Embryonic facial prominence (tissue), 1 donor: Measurements from ENCODE around the gene CADPS.

Source experiments
- DNase-seq: peaks from one replicate; pipeline ENCODE4 v3.0.0-alpha.2; 2016; ENCODE audit errors: extremely low spot score

Gene CADPS

GRCh38 chr3:62559831-62560445 lies 315.3 kb downstream of the CADPS start:
- no peak for DNase-seq

- no peak for DNase-seq
Observed at GRCh38 chr3:62558549-62559112, 316.6 kb downstream of the CADPS start.

- DNase-seq = no peak
Observed at GRCh38 chr3:62557983-62558382, 317.2 kb downstream of the CADPS start.

- no peak for DNase-seq
Observed at GRCh38 chr3:62557450-62557849, 317.8 kb downstream of the CADPS start.

GRCh38 chr3:62556121-62556815 lies 318.9 kb downstream of the CADPS start:
- no peak for DNase-seq

GRCh38 chr3:62554264-62554799 lies 320.9 kb downstream of the CADPS start:
- DNase-seq = no peak

- no peak for DNase-seq
Observed at GRCh38 chr3:62553811-62554210, 321.4 kb downstream of the CADPS start.

- DNase-seq = no peak
Observed at GRCh38 chr3:62551556-62551955, 323.7 kb downstream of the CADPS start.

- DNase-seq = no peak
Observed at GRCh38 chr3:62550439-62550838, 324.8 kb downstream of the CADPS start.

- no peak for DNase-seq
Observed at GRCh38 chr3:62548528-62549205, 326.5 kb downstream of the CADPS start.

- no peak for DNase-seq
Observed at GRCh38 chr3:62546266-62546665, 328.9 kb downstream of the CADPS start.

- no peak for DNase-seq
Observed at GRCh38 chr3:62542185-62542584, 333.0 kb downstream of the CADPS start.

- no peak for DNase-seq
Observed at GRCh38 chr3:62539762-62540161, 335.5 kb downstream of the CADPS start.

GRCh38 chr3:62538691-62539356 lies 336.4 kb downstream of the CADPS start:
- DNase-seq = no peak

- no peak for DNase-seq
Observed at GRCh38 chr3:62534326-62534725, 340.9 kb downstream of the CADPS start.

- DNase-seq = no peak
Observed at GRCh38 chr3:62532796-62533195, 342.4 kb downstream of the CADPS start.

GRCh38 chr3:62531981-62532380 lies 343.2 kb downstream of the CADPS start:
- DNase-seq = no peak

GRCh38 chr3:62531493-62531892 lies 343.7 kb downstream of the CADPS start:
- DNase-seq = no peak

- DNase-seq = no peak
Observed at GRCh38 chr3:62529230-62529629, 346.0 kb downstream of the CADPS start.

GRCh38 chr3:62527474-62527873 lies 347.7 kb downstream of the CADPS start:
- no peak for DNase-seq

GRCh38 chr3:62525281-62525680 lies 349.9 kb downstream of the CADPS start:
- DNase-seq = no peak

- no peak for DNase-seq
Observed at GRCh38 chr3:62523672-62524071, 351.5 kb downstream of the CADPS start.
